Transverse colon (tissue), 4 donors: ENCODE measurements around the gene RAPGEF5.

ENCODE experiments used
- POLR2A ChIP-seq: fragments of 450-650 bp; IDR thresholded peaks from one replicate; pipeline ENCODE4 v1.6.1; 2016; ENCODE audit warnings: antibody characterized with exemption, mild to moderate bottlenecking, moderate library complexity
- POLR2AphosphoS5 ChIP-seq, 3 donors: sonication (generic); formaldehyde crosslinking; IDR thresholded peaks; one replicate each; pipeline ENCODE4 v1.6.1; 2016; ENCODE audit warnings: antibody characterized with exemption in 3 of 3
- TF ChIP-seq, protein P1 (sequence below), 5 experiments: fragments of 200-600 bp in 3 of 5; fragments of 450-650 bp in 2 of 5; sonication (generic) in 3 of 5; IDR thresholded peaks; 1 replicate in 2 of 5; 2 replicates in 3 of 5; pipeline ENCODE4 v1.5.1; 2016 to 2017; ENCODE audit warnings: antibody characterized with exemption in 5 of 5, inconsistent platforms in 3 of 5, mild to moderate bottlenecking in 2 of 5, moderate library complexity in 1 of 5

DNA sequence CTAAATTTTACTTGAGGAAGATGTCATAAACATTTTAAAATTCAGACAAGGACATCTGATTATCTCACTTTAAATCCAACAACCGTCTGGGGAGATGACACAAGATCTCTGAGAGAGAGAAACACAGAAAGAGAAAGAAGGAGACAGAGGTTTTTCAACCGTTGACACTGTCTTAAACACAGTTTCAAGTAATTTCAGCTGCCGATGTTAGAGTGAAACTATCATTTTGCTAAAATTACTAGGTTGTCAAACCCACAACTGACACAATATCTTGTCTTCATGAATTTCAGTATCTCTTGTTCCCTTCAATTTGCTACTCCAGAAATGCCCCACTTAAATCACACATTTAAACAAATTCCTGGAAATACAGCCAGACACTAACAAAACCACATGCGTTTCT, 174.8 kb downstream of the RAPGEF5 start:
- TF ChIP-seq POLR2AphosphoS5 (IDR thresholded peaks at IDR 0.05) (no peak), POLR2A (no peak)
- TF ChIP-seq, protein P1, sequence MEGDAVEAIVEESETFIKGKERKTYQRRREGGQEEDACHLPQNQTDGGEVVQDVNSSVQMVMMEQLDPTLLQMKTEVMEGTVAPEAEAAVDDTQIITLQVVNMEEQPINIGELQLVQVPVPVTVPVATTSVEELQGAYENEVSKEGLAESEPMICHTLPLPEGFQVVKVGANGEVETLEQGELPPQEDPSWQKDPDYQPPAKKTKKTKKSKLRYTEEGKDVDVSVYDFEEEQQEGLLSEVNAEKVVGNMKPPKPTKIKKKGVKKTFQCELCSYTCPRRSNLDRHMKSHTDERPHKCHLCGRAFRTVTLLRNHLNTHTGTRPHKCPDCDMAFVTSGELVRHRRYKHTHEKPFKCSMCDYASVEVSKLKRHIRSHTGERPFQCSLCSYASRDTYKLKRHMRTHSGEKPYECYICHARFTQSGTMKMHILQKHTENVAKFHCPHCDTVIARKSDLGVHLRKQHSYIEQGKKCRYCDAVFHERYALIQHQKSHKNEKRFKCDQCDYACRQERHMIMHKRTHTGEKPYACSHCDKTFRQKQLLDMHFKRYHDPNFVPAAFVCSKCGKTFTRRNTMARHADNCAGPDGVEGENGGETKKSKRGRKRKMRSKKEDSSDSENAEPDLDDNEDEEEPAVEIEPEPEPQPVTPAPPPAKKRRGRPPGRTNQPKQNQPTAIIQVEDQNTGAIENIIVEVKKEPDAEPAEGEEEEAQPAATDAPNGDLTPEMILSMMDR (IDR thresholded peaks at IDR 0.05), result no peak
